ENCODE measurements around the gene KIAA1217.

DNA sequence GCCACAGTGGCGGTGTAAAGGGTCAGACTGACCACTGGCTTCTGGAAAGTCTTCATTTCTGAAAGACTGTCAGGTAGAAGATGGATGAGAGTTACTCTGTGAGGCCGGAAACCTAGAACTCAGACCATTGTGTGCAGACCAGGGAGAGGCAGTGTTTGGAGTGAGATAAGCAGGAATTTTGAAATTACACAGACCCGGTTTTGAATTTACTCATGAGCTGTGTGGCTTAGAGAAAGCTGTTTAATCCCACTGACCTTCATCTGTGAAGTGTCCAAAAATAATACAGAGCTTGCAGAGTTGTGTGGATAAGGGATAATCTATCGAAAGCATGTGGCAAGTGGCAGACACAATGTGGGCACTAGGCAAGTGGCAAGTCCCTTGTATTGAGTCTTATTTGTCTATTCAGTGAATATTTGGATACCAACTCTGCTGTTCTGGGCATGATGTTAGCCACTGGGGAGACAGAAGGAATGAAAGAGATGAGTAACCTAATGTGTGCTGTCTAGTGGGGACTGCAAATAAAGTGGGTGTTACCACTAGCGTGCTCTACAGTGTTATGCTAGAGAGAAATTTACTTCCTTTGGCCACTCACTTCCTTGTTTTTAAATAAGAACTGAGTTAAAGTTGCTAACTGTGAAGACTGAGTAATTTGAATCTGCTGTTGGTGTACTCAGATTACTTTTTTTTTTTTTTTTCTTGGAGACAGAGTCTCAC lies 69.4 kb downstream of the KIAA1217 start:
- no peak for TF ChIP-seq POLR2A (IDR thresholded peaks at IDR 0.05; ENCODE audit: low read length)
- TF ChIP-seq GATA1 (IDR thresholded peaks at IDR 0.05; ENCODE audit: low read depth, low read length) = no peak
